DND-41 (cell line): ENCODE measurements around the gene ELAPOR1.

Source experiments
- EZH2 ChIP-seq: IDR thresholded peaks from 3 replicates; pipeline ENCODE4 v1.6.1; 2012; ENCODE audit warnings: borderline replicate concordance, low read depth, mild to moderate bottlenecking, moderate library complexity, low read length, inconsistent platforms; ENCODE audit not compliant: severe bottlenecking
- TF ChIP-seq, protein P1 (sequence below): IDR thresholded peaks from 2 replicates; pipeline ENCODE4 v1.5.1; 2012; ENCODE audit warnings: borderline replicate concordance, low read length, moderate library complexity, mild to moderate bottlenecking; ENCODE audit not compliant: poor library complexity, severe bottlenecking; ENCODE audit errors: extremely low read depth

DNA sequence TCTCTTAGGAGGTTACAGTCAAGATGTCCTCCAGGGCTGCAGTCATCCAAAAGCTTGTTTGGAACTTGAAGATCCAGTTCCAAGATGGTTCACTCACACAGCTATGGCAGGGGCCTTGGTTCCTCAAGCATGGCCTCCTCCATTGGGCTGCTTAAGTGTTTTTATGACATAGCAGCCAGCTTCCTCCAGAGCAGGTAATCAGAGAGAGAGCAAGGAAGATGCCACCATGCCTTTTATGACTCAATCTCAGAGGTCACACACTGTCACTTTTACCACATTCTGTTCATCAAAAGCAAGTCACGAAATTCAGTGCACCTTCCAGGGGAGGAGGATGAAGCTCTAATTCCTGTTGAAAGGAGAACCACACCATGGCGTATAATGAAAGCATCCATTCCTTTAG, 17.1 kb downstream of the ELAPOR1 start:
- TF ChIP-seq, protein P1, sequence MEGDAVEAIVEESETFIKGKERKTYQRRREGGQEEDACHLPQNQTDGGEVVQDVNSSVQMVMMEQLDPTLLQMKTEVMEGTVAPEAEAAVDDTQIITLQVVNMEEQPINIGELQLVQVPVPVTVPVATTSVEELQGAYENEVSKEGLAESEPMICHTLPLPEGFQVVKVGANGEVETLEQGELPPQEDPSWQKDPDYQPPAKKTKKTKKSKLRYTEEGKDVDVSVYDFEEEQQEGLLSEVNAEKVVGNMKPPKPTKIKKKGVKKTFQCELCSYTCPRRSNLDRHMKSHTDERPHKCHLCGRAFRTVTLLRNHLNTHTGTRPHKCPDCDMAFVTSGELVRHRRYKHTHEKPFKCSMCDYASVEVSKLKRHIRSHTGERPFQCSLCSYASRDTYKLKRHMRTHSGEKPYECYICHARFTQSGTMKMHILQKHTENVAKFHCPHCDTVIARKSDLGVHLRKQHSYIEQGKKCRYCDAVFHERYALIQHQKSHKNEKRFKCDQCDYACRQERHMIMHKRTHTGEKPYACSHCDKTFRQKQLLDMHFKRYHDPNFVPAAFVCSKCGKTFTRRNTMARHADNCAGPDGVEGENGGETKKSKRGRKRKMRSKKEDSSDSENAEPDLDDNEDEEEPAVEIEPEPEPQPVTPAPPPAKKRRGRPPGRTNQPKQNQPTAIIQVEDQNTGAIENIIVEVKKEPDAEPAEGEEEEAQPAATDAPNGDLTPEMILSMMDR, result no peak
- TF ChIP-seq EZH2, result no peak
